Loucy (cell line): ENCODE results near the gene ALG14.
"Not testable (repeated sequence)": the region's sequence is repeated elsewhere in the genome, so short reads cannot be mapped to it uniquely, and the experiment has no call there.

Source experiments
- H2AFZ ChIP-seq: fragments of 200-600 bp; sonication (generic); 2 replicates; pipeline ENCODE4 v1.6.0; 2016; ENCODE audit warnings: antibody characterized with exemption, mild to moderate bottlenecking, low read length, moderate library complexity
- H3F3A ChIP-seq: fragments of 200-600 bp; 2 replicates; pipeline ENCODE4 v1.6.0; 2016; ENCODE audit warnings: antibody characterized with exemption, low read depth, mild to moderate bottlenecking
- H3K27me3 ChIP-seq: fragments of 200-600 bp; sonication (generic); 2 replicates; pipeline ENCODE4 v1.6.1; 2014; ENCODE audit warnings: low read length, mild to moderate bottlenecking; ENCODE audit not compliant: insufficient read depth, poor library complexity, severe bottlenecking
- H3K36me3 ChIP-seq: fragments of 200-600 bp; sonication (generic); 2 replicates; pipeline ENCODE4 v1.6.1; 2016; ENCODE audit warnings: low read length; ENCODE audit not compliant: insufficient read depth
- H3K4me1 ChIP-seq: fragments of 200-600 bp; sonication (generic); 2 replicates; pipeline ENCODE4 v1.5.1; 2014; ENCODE audit warnings: low read length, mild to moderate bottlenecking; ENCODE audit not compliant: insufficient read depth, poor library complexity, severe bottlenecking
- H3K4me2 ChIP-seq: fragments of 200-600 bp; sonication (generic); 2 replicates; pipeline ENCODE4 v1.6.0; 2014; ENCODE audit warnings: antibody characterized with exemption, low read length, low read depth, mild to moderate bottlenecking; ENCODE audit not compliant: poor library complexity, severe bottlenecking
- H3K4me3 ChIP-seq: fragments of 200-600 bp; sonication (generic); 2 replicates; pipeline ENCODE4 v1.5.1; 2014; ENCODE audit warnings: low read length, mild to moderate bottlenecking, mixed read lengths; ENCODE audit not compliant: poor library complexity, severe bottlenecking
- H3K79me2 ChIP-seq: fragments of 200-600 bp; sonication (generic); 2 replicates; pipeline ENCODE4 v1.6.1; 2014; ENCODE audit warnings: low read length; ENCODE audit not compliant: insufficient read depth
- H3K9ac ChIP-seq: fragments of 200-600 bp; sonication (generic); 2 replicates; pipeline ENCODE4 v1.6.0; 2014; ENCODE audit warnings: mild to moderate bottlenecking, low read depth, low read length, moderate library complexity; ENCODE audit not compliant: poor library complexity, severe bottlenecking
- H3K9me2 ChIP-seq: fragments of 200-600 bp; sonication (generic); replicated peaks from 2 replicates; pipeline ENCODE4 v1.6.1; 2016; ENCODE audit warnings: low read depth, low read length, mixed read lengths
- H3K9me3 ChIP-seq: fragments of 200-600 bp; sonication (generic); 2 replicates; pipeline ENCODE4 v1.6.1; 2014; ENCODE audit warnings: mild to moderate bottlenecking, antibody characterized with exemption, low read length, low read depth; ENCODE audit not compliant: insufficient read depth
- H4K20me1 ChIP-seq: fragments of 200-600 bp; sonication (generic); 2 replicates; pipeline ENCODE4 v1.6.0; 2014; ENCODE audit warnings: antibody characterized with exemption, low read length, mild to moderate bottlenecking; ENCODE audit not compliant: insufficient read depth, poor library complexity, severe bottlenecking
- CTCF ChIP-seq: fragments of 200-600 bp; sonication (generic); conservative IDR thresholded peaks from 2 replicates; pipeline ENCODE4 v1.5.1; 2014; ENCODE audit warnings: mild to moderate bottlenecking, antibody characterized with exemption, low read length
- EZH2phosphoT487 ChIP-seq: fragments of 200-600 bp; IDR thresholded peaks from 2 replicates; pipeline ENCODE4 v1.6.1; 2018; ENCODE audit warnings: antibody characterized with exemption, mild to moderate bottlenecking, moderate library complexity, borderline replicate concordance

The ALG14 gene

DNA sequence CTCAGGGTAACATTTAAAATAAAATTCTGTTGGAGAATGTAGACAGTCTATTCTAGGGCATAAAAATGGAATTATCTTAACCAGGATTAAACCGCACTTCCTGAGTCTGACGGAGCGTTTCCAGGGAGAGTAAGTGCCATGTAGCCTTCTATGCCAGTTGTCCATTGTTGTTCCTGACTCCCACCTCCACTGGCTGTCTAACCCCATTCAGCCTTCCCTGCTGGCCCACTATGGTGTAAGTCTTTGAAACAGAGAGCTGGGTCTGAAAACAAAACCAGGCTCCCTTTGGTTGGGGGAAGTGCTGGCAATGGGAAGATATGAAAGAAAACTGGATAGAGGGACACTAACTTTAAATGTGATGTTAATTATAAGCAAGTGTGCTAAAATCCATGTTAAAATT lies 74.6 kb downstream of the ALG14 start:
- no peak for TF ChIP-seq CTCF
- TF ChIP-seq EZH2phosphoT487: no peak
- Histone ChIP-seq H3F3A (no peaks in the 10 kb centered on the region), H3K27me3 (no peaks in the 10 kb centered on the region), H2AFZ (no peak overlapping the region), H3K4me2 (no peak overlapping the region), H3K4me3 (no peak overlapping the region), H3K79me2 (no peaks in the 10 kb centered on the region), H3K36me3 (no peaks in the 10 kb centered on the region), H3K9me3 (no peaks in the 10 kb centered on the region), H3K9ac (no peak overlapping the region), H3K9me2 (no peaks in the 10 kb centered on the region), H3K4me1 (no peaks in the 10 kb centered on the region), H4K20me1 (no peaks in the 10 kb centered on the region)

DNA sequence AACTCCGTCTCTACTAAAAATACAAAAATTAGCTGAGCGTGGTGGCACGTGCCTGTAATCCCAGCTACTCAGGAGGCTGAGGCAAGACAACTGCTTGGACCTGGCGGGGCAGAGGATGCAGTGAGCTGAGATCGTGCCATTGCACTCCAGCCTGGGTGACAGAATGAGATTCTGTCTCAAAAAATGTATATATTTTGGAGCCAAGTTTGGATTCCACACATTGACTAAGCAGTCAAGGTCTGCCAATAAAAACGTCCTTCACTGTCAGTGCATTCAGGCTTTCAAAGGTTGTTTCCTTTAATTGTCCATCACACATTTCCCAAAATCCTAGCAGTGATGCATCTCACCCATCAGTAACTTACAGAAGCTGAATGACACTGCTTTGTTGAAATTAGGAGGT lies 77.2 kb downstream of the ALG14 start:
- H3K4me2 ChIP-seq, H3K79me2 ChIP-seq, H4K20me1 ChIP-seq, H3K9me3 ChIP-seq, H3K36me3 ChIP-seq, H3K9ac ChIP-seq, H2AFZ ChIP-seq, H3K4me3 ChIP-seq, H3K9me2 ChIP-seq, H3F3A ChIP-seq, H3K4me1 ChIP-seq, H3K27me3 ChIP-seq: not testable (repeated sequence)

DNA sequence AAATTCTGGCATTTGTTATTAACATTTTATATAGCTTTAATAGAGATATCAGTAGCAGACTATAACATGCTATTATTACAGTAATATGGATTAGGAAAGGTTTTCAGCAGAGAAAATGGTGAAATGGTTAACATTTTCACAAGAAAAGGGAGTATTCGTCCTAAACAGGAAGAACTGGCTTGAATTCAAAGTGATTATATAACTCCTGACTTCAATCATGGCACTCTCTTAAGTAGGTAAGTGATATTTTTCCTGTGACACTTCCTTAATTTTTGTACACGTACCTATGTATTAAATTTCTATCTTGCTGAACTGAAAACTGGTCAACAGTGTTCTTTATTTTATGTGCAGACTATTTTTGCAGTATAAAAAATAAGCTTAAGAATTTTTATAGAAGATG lies 77.9 kb downstream of the ALG14 start:
- Histone ChIP-seq H3K9me3 (no peaks in the 10 kb centered on the region), H3K9ac (no peak overlapping the region), H3K4me2 (no peak overlapping the region)

More for the DNA sequence above, 77.9 kb downstream of the ALG14 start:
- no peak overlapping the region for H2AFZ ChIP-seq
- no peaks in the 10 kb centered on the region for H3F3A ChIP-seq
- no peak for TF ChIP-seq EZH2phosphoT487
- no peak for TF ChIP-seq CTCF
- H3K36me3 ChIP-seq: no peaks in the 10 kb centered on the region
- H3K27me3 ChIP-seq: no peaks in the 10 kb centered on the region
- no peaks in the 10 kb centered on the region for H3K9me2 ChIP-seq
- H3K79me2 ChIP-seq: no peaks in the 10 kb centered on the region
- no peaks in the 10 kb centered on the region for H3K4me1 ChIP-seq
- H4K20me1 ChIP-seq: no peaks in the 10 kb centered on the region
- H3K4me3 ChIP-seq: no peak overlapping the region
